Suprapubic skin (tissue), 4 donors: ENCODE results near the gene PCDHGC5. TPM values are rescaled to one million over a fixed set of nuclear protein-coding genes. Genes with fewer than 3 reads are reported as not detected.
A peak's percentile ranks its signal among the peaks of the same experiment; 100 is the strongest.

Experiments
- DNase-seq, 2 donors: peaks; one replicate each; pipeline ENCODE4 v3.0.0-alpha.2; 2019; ENCODE audit warnings: low spot score in 2 of 2
- H3K27ac ChIP-seq: fragments of 200-600 bp; sonication (generic); one replicate; pipeline ENCODE4 v1.5.1; 2019
- H3K27me3 ChIP-seq: fragments of 200-600 bp; sonication (generic); one replicate; pipeline ENCODE4 v1.5.1; 2019
- H3K36me3 ChIP-seq: fragments of 200-600 bp; sonication (generic); one replicate; pipeline ENCODE4 v1.5.1; 2019
- H3K4me1 ChIP-seq: fragments of 200-600 bp; sonication (generic); one replicate; pipeline ENCODE4 v1.5.1; 2019
- H3K4me3 ChIP-seq: fragments of 200-600 bp; sonication (generic); one replicate; pipeline ENCODE4 v1.5.1; 2019; ENCODE audit warnings: mild to moderate bottlenecking
- H3K9me3 ChIP-seq: fragments of 200-600 bp; sonication (generic); one replicate; pipeline ENCODE4 v1.5.1; 2019
- EP300 ChIP-seq: sonication (generic); formaldehyde crosslinking; IDR thresholded peaks from one replicate; pipeline ENCODE4 v1.6.1; 2017; ENCODE audit warnings: antibody characterized with exemption
- POLR2A ChIP-seq, 2 donors: fragments of 450-650 bp; IDR thresholded peaks; one replicate each; pipeline ENCODE4 v1.6.1; 2017; ENCODE audit warnings: antibody characterized with exemption in 2 of 2, mild to moderate bottlenecking in 2 of 2, moderate library complexity in 2 of 2
- POLR2AphosphoS5 ChIP-seq, 3 donors: sonication (generic); formaldehyde crosslinking; IDR thresholded peaks; one replicate each; pipeline ENCODE4 v1.6.1; 2017; ENCODE audit warnings: antibody characterized with exemption in 3 of 3
- WGBS: methylation state at CpG from one replicate; pipeline ENCODE4 v1.1.5; 2018; 5-methylcytosine and 5-hydroxymethylcytosine counted together
- total RNA-seq, 4 donors: library from RNA; depleted of rRNA; stranded (reverse); fragments of >200 nt; gene quantifications; one replicate each; pipeline ENCODE4 v1.1.0, GENCODE V29; 2016
- TF ChIP-seq, protein P1 (sequence below), 2 donors: fragments of 200-600 bp in 1 of 2; fragments of 450-650 bp in 1 of 2; sonication (generic) in 1 of 2; IDR thresholded peaks; one replicate each; pipeline ENCODE4 v1.5.1; 2016 to 2019; ENCODE audit warnings: antibody characterized with exemption in 2 of 2, mild to moderate bottlenecking in 1 of 2, moderate library complexity in 1 of 2

Gene PCDHGC5
- total RNA-seq, 4 donors from 2014 or later = 1.6 to 10.5 (median 3.2) TPM

DNA sequence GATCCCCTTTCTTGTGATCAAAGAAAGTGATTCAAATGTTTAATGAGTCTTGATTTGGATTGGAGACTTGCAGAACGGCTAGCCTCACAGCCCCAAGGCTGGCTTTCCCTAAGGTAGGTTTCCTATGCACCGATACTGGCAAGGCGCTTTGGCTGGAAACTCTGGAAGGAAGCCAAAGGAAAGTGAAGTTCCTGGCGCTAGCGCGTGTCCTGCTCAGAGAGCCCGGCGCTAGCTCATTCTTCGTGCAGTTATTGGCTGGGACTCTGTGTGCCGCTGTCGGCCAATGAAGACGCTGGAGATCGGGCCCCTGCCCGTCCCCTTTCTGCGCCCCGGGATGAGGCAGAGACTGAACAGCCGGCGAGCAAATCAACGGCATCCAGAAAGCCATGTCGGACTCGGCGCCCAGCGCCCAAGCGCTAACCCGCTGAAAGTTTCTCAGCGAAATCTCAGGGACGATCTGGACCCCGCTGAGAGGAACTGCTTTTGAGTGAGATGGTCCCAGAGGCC, 13.2 kb upstream of the PCDHGC5 start, which contains the start of gene PCDHGC3:
Gene PCDHGC3 (plus strand): TSS at position 342 of the 507 bp plus-strand sequence. CDS start 151 bp downstream, at position 493.
- WGBS = 1% methylated on average over 15 of the region's 28 CpGs
- Histone ChIP-seq H3K27ac (peak within 1 kb of the TSS; percentile 93), H3K4me1 (peaks cover 44% of the 10 kb centered on the region), H3K4me3 (peak within 1 kb of the TSS; percentile 80), H3K27me3 (no peaks in the 10 kb centered on the region), H3K9me3 (no peaks in the 10 kb centered on the region), H3K36me3 (no peaks in the 10 kb centered on the region)
- peak; percentile 94 to 96 for DNase-seq
- TF ChIP-seq, protein P1, sequence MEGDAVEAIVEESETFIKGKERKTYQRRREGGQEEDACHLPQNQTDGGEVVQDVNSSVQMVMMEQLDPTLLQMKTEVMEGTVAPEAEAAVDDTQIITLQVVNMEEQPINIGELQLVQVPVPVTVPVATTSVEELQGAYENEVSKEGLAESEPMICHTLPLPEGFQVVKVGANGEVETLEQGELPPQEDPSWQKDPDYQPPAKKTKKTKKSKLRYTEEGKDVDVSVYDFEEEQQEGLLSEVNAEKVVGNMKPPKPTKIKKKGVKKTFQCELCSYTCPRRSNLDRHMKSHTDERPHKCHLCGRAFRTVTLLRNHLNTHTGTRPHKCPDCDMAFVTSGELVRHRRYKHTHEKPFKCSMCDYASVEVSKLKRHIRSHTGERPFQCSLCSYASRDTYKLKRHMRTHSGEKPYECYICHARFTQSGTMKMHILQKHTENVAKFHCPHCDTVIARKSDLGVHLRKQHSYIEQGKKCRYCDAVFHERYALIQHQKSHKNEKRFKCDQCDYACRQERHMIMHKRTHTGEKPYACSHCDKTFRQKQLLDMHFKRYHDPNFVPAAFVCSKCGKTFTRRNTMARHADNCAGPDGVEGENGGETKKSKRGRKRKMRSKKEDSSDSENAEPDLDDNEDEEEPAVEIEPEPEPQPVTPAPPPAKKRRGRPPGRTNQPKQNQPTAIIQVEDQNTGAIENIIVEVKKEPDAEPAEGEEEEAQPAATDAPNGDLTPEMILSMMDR (IDR thresholded peaks at IDR 0.05) = peak in 1 of 2 donors; percentile 25
- TF ChIP-seq POLR2AphosphoS5 (IDR thresholded peaks at IDR 0.05) (peak in 2 of 3 donors; percentile 35 to 71), POLR2A (IDR thresholded peaks at IDR 0.05) (peak in 1 of 2 donors; percentile 49), EP300 (no peak)

DNA sequence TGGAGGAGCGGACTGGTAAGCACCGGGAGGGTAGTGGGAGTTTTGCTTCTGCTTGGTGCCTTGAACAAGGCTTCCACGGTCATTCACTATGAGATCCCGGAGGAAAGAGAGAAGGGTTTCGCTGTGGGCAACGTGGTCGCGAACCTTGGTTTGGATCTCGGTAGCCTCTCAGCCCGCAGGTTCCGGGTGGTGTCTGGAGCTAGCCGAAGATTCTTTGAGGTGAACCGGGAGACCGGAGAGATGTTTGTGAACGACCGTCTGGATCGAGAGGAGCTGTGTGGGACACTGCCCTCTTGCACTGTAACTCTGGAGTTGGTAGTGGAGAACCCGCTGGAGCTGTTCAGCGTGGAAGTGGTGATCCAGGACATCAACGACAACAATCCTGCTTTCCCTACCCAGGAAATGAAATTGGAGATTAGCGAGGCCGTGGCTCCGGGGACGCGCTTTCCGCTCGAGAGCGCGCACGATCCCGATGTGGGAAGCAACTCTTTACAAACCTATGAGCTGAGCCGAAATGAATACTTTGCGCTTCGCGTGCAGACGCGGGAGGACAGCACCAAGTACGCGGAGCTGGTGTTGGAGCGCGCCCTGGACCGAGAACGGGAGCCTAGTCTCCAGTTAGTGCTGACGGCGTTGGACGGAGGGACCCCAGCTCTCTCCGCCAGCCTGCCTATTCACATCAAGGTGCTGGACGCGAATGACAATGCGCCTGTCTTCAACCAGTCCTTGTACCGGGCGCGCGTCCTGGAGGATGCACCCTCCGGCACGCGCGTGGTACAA, 12.6 kb upstream of the PCDHGC5 start:
- peaks cover 48% of the 10 kb centered on the region for H3K4me1 ChIP-seq
- peak overlapping the region; percentile 93 for H3K27ac ChIP-seq
- WGBS = 0% methylated on average over 3 of the region's 58 CpGs
- H3K36me3 ChIP-seq = no peaks in the 10 kb centered on the region
- no peak for TF ChIP-seq POLR2A (IDR thresholded peaks at IDR 0.05)
- peak overlapping the region; percentile 80 for H3K4me3 ChIP-seq
- no peaks in the 10 kb centered on the region for H3K9me3 ChIP-seq
- peak in 1 of 2 donors; percentile 76 for DNase-seq
- H3K27me3 ChIP-seq = no peaks in the 10 kb centered on the region

DNA sequence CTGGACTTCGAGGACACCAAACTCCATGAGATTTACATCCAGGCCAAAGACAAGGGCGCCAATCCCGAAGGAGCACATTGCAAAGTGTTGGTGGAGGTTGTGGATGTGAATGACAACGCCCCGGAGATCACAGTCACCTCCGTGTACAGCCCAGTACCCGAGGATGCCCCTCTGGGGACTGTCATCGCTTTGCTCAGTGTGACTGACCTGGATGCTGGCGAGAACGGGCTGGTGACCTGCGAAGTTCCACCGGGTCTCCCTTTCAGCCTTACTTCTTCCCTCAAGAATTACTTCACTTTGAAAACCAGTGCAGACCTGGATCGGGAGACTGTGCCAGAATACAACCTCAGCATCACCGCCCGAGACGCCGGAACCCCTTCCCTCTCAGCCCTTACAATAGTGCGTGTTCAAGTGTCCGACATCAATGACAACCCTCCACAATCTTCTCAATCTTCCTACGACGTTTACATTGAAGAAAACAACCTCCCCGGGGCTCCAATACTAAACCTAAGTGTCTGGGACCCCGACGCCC, 11.8 kb upstream of the PCDHGC5 start:
- TF ChIP-seq POLR2A (IDR thresholded peaks at IDR 0.05) = no peak
- TF ChIP-seq EP300 = no peak
- no peak for TF ChIP-seq POLR2AphosphoS5 (IDR thresholded peaks at IDR 0.05)
- 43% methylated on average over 24 of the region's 24 CpGs for WGBS
- no peaks in the 10 kb centered on the region for H3K9me3 ChIP-seq
- H3K27me3 ChIP-seq = no peaks in the 10 kb centered on the region
- H3K36me3 ChIP-seq = no peaks in the 10 kb centered on the region
- no peak overlapping the region for H3K27ac ChIP-seq
- H3K4me3 ChIP-seq = peak overlapping the region; percentile 80
- H3K4me1 ChIP-seq = peaks cover 48% of the 10 kb centered on the region
- DNase-seq = no peak

DNA sequence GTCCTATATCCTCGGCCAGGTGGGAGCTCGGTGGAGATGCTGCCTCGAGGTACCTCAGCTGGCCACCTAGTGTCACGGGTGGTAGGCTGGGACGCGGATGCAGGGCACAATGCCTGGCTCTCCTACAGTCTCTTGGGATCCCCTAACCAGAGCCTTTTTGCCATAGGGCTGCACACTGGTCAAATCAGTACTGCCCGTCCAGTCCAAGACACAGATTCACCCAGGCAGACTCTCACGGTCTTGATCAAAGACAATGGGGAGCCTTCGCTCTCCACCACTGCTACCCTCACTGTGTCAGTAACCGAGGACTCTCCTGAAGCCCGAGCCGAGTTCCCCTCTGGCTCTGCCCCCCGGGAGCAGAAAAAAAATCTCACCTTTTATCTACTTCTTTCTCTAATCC, 11.1 kb upstream of the PCDHGC5 start:
- no peak for DNase-seq
- Histone ChIP-seq H3K27ac (no peak overlapping the region), H3K9me3 (no peaks in the 10 kb centered on the region), H3K4me3 (peak overlapping the region; percentile 80), H3K4me1 (peaks cover 48% of the 10 kb centered on the region), H3K27me3 (no peaks in the 10 kb centered on the region), H3K36me3 (no peaks in the 10 kb centered on the region)
- TF ChIP-seq POLR2AphosphoS5 (IDR thresholded peaks at IDR 0.05) (no peak), EP300 (no peak)
- TF ChIP-seq, protein P1 (IDR thresholded peaks at IDR 0.05) = no peak
- whole genome bisulfite sequencing = 35% methylated on average over 5 of the region's 13 CpGs

DNA sequence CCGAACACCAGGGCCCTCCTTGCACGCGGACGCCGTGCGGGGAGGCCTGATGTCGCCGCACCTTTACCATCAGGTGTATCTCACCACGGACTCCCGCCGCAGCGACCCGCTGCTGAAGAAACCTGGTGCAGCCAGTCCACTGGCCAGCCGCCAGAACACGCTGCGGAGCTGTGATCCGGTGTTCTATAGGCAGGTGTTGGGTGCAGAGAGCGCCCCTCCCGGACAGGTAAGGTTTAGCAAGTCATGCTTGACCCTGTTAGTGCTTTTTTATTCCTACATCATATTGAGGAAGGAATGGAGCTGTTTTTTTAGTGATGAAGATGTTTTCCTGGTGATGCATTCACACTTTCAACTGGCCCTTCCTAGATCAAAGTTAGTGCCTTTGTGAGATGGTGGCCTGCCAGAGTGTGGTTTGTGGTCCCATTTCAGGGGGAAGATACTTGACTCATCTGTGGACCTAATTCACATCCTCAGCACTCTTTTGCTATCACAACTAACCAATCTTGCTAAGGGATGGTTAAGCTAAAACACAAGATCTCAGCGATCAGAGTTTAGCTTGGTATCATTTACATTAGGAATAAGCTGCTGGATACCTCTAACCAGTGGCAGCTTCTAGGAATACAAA, 10.4 kb upstream of the PCDHGC5 start:
- TF ChIP-seq POLR2AphosphoS5 (IDR thresholded peaks at IDR 0.05) = no peak
- no peak for TF ChIP-seq POLR2A (IDR thresholded peaks at IDR 0.05)
- TF ChIP-seq, protein P1 (IDR thresholded peaks at IDR 0.05) = peak in 1 of 2 donors; percentile 53
- no peak for TF ChIP-seq EP300
- H3K9me3 ChIP-seq = no peaks in the 10 kb centered on the region
- peak overlapping the region; percentile 80 for H3K4me3 ChIP-seq
- WGBS = 20% methylated on average over 19 of the region's 20 CpGs
- peaks cover 49% of the 10 kb centered on the region for H3K4me1 ChIP-seq
- DNase-seq = no peak
- H3K27me3 ChIP-seq = no peaks in the 10 kb centered on the region
- H3K27ac ChIP-seq = no peak overlapping the region
- no peaks in the 10 kb centered on the region for H3K36me3 ChIP-seq

DNA sequence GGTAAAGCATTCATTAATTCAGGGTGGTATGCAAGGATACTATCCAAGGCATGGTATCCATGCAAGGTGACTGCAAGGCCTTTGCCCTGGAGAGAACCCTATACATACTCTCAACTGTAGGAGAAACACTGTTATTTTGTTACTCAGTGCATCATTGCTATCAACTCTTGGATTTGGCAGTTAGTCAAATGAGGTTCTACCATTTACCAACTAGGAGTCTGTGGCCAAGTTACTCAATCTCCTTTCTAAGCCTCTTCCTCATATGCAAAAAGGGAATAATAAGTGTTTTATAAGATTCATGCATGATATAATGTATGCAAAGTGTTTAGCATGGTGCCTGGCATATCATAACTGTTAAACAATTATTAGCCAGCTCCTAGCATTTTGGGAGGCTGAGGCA, 9.1 kb upstream of the PCDHGC5 start:
- Histone ChIP-seq H3K9me3 (no peaks in the 10 kb centered on the region), H3K27ac (no peak overlapping the region), H3K27me3 (no peaks in the 10 kb centered on the region), H3K36me3 (no peaks in the 10 kb centered on the region), H3K4me1 (peaks cover 63% of the 10 kb centered on the region), H3K4me3 (peak overlapping the region; percentile 80)
- no peak for DNase-seq
- TF ChIP-seq, protein P1 (IDR thresholded peaks at IDR 0.05) = no peak
- TF ChIP-seq EP300 = no peak
- TF ChIP-seq POLR2A (IDR thresholded peaks at IDR 0.05) = no peak
- TF ChIP-seq POLR2AphosphoS5 (IDR thresholded peaks at IDR 0.05) = no peak
